CD4-positive, alpha-beta T cell treated with Interleukin-6 for 4 hours (primary cell): ENCODE results near the gene GNG7.
A peak's percentile ranks its signal among the peaks of the same experiment; 100 is the strongest.
"Not testable (repeated sequence)": the region's sequence is repeated elsewhere in the genome, so short reads cannot be mapped to it uniquely, and the experiment has no call there.

Experiments used
- DNase-seq: peaks from one replicate; pipeline ENCODE4 v3.0.0-alpha.2; 2020; ENCODE audit warnings: mixed read lengths

GNG7 gene

DNA sequence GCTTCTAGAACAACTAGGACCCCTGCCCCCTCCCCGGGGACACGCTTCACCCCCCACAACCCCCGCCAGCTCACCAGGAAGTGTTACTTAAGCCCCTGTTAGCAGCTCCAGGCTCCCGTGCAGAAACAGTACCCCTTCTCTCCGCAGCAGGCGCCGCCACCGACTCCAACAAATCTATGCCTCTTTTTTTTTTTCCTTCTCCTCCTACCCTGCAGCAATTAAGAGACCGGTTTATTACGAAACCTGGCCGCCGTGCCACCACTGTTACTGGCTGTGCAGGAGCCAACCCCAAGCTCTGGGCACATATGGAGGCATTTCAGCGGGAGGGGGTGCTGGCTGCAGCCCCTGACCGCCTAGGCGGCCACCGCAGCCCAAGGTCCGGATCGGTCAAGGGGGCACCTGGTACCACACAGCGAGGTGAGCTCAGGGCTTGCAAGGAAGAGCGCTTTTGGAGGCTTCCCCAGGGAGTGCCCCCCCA is 224.2 kb downstream of the GNG7 start:
- peak; percentile 70 for DNase-seq

DNA sequence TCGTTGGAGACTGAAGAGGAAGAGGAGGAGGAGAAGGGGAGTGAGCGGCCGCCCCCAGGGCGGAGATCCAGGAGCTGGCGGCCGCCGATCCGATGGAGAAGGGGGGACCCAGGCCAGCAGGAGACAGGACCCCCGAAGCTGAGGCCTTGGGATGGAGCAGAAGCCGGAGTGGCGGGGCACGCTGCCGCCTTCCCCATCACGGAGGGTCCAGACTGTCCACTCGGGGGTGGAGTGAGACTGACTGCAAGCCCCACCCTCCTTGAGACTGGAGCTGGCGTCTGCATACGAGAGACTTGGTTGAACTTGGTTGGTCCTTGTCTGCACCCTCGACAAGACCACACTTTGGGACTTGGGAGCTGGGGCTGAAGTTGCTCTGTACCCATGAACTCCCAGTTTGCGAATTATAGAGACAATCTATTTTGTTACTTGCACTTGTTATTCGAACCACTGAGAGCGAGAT is 224.7 kb downstream of the GNG7 start:
- peak; percentile 22 for DNase-seq

DNA sequence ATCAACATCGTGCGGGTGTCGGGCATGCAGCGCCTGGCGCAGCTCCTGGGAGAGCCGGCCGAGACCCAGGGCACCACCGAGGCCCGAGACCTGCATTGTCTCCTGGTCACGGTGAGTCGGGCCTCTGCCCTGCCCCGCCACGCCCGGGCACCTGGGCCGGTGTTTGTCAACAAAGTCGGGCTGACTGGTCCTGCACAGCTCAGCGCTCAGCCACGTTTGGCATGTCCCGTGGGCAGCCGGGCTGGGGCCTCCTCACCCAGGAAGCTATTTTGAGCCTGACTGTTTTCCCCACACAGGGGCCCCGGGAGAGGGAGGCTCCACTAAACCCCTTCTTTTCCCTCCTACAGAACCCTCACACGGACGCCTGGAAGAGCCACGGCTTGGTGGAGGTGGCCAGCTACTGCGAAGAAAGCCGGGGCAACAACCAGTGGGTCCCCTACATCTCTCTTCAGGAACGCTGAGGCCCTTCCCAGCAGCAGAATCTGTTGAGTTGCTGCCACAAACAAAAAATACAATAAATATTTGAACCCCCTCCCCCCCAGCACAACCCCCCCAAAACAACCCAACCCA is 225.3 kb downstream of the GNG7 start:
- no peak for DNase-seq

- DNase-seq = peak; percentile 79
Observed at GRCh38 chr19:2476451-2477140, 225.9 kb downstream of the GNG7 start.

DNA sequence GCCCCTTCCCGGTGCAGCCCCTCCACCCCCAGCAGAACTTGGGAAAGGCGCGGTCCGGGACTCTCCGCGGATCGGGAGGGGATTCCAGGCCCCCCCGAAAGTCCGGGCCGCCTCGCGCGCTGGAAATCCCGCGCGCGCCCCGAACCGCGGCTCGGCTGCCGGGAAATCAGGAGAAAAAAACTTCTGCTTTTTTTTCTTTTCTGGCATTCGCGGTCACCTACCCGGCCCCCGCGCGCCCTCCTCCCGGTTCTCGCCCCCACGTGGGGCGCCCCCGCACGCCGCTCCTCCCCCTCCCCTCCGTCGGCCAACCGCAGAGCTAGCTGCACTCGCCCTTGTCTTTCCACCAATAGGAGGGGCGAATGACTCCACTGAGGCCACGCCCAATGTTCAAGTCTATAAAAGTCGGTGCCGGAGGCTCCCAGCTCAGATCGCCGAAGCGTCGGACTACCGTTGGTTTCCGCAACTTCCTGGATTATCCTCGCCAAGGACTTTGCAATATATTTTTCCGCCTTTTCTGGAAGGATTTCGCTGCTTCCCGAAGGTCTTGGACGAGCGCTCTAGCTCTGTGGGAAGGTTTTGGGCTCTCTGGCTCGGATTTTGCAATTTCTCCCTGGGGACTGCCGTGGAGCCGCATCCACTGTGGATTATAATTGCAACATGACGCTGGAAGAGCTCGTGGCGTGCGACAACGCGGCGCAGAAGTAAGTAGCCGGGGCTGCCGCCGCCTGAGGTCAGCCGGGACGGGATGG is 226.6 kb downstream of the GNG7 start, which contains the start of gene GADD45B:
GADD45B (plus strand) TSS at position 426 of the 749 bp plus-strand sequence; CDS start at position 658, 232 bp downstream.
- peak; percentile 97 for DNase-seq

GRCh38 chr19:2475018-2475701 is 227.3 kb downstream of the GNG7 start:
- DNase-seq = peak; percentile 68

DNA sequence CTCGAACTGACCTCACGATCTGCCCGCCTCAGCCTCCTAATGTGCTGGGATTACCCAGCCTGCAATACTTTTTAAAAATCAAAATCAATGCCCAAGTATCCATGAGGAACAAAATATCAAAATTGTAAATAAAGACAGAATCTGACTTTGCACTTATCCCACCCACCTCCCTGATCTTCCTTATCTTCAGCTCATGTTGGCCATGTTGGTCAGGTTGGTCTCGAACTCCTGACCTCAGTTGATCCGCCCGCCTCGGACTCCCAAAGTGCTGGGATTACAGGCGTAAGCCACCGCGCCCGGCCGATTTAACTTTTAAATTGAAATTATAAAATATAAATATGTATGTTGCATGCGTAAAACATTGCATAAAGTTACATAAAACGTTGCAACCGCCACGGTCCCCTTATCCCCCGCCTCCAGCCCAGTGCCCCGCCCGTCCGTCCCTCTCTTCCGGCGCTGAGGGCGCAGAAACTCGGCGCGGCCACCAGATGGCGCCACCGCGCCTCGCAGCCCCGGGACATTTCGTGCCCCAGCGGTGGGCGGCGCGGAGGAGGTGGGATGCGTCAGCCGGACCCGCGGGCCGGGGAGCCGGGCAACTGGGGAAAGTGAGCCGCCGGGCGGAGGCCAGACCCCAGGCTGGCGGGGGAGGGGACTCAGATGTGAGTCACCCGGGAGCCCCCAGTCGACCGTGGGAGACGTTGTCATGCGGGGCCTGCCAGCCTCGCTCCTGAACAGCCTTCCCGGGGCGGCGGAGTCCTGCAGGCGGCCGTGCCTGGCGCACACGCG is 228.1 kb downstream of the GNG7 start:
- DNase-seq = peak; percentile 87

- DNase-seq = not testable (repeated sequence)
Observed at GRCh38 chr19:2469915-2470200, 232.6 kb downstream of the GNG7 start.

GRCh38 chr19:2469102-2469914 is 233.2 kb downstream of the GNG7 start:
- peak; percentile 39 for DNase-seq

GRCh38 chr19:2468596-2468995 is 233.9 kb downstream of the GNG7 start:
- DNase-seq = no peak

DNA sequence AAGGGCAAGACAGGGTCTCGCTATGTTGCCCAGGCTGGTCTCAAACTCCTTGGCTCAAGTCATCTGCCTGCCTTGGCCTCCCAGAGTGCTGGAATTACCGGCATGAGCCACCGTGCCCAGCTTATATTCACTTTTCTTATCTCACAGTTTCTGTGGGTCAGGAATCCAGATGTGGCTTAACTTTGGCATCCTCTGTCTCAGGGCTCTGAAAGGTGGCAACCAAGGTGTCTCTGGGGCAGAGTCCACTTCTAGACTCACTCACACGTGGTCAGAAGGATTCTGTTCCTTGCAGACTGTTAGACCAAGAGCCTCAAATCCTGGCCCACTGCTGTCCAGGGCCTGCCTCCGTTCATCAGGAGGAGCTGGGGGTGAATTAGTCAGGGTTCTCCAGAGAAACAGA is 238.1 kb downstream of the GNG7 start:
- no peak for DNase-seq

DNA sequence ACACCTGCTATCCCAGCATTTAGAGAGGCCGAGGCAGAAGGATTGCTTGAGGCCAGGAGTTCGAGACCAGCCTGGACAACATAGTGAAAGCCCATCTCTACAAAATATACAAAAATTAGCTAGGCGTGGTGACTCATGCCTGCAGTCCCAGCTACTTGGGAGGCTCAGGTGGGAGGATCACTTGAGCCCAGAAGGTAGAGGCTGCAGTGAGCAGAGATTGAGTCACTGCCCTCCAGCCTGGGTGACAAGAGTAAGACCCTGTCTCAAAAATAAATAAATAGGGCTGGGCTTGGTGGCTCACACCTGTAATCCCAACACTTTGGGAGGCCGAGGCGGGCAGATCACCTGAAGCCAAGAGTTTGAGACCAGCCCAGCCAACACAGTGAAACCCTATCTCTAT is 238.8 kb downstream of the GNG7 start:
- DNase-seq = not testable (repeated sequence)

GRCh38 chr19:2462635-2463421 is 239.7 kb downstream of the GNG7 start:
- DNase-seq = no peak

- peak; percentile 66 for DNase-seq
Observed at GRCh38 chr19:2461751-2462634, 240.5 kb downstream of the GNG7 start.
